GM15510 (cell line): ENCODE results near the gene AGPAT2.

Experiments used
- POLR2A ChIP-seq: IDR thresholded peaks from 3 replicates; pipeline ENCODE4 v1.6.1; 2011; ENCODE audit warnings: borderline replicate concordance; ENCODE audit not compliant: insufficient read length; ENCODE audit errors: extremely low read depth

The AGPAT2 gene

GRCh38 chr9:136723362-136723976 is 36.2 kb upstream of the AGPAT2 start:
- TF ChIP-seq POLR2A, result no peak

- no peak for TF ChIP-seq POLR2A
Observed at GRCh38 chr9:136722969-136723356, 35.7 kb upstream of the AGPAT2 start.

GRCh38 chr9:136722093-136722968 is 35.1 kb upstream of the AGPAT2 start:
- peak; percentile 6 for TF ChIP-seq POLR2A

GRCh38 chr9:136721339-136722092 is 34.3 kb upstream of the AGPAT2 start:
- no peak for TF ChIP-seq POLR2A

GRCh38 chr9:136720898-136721338 is 33.7 kb upstream of the AGPAT2 start:
- no peak for TF ChIP-seq POLR2A

GRCh38 chr9:136720251-136720897 is 33.1 kb upstream of the AGPAT2 start:
- TF ChIP-seq POLR2A, result no peak

- TF ChIP-seq POLR2A, result no peak
Observed at GRCh38 chr9:136719195-136719880, 32.1 kb upstream of the AGPAT2 start.

- no peak for TF ChIP-seq POLR2A
Observed at GRCh38 chr9:136718345-136719194, 31.3 kb upstream of the AGPAT2 start.

- no peak for TF ChIP-seq POLR2A
Observed at GRCh38 chr9:136717399-136717798, 30.1 kb upstream of the AGPAT2 start.

- no peak for TF ChIP-seq POLR2A
Observed at GRCh38 chr9:136714893-136715274, 27.6 kb upstream of the AGPAT2 start.

- TF ChIP-seq POLR2A, result no peak
Observed at GRCh38 chr9:136714096-136714892, 27.0 kb upstream of the AGPAT2 start.

GRCh38 chr9:136713550-136713949 is 26.3 kb upstream of the AGPAT2 start:
- TF ChIP-seq POLR2A, result no peak
